Subcutaneous adipose tissue (tissue), 4 donors: ENCODE data around the gene DEFB121. TPM values are rescaled to one million over a fixed set of nuclear protein-coding genes. Genes with fewer than 3 reads are reported as not detected.

Experiments used
- CTCF ChIP-seq: fragments of 450-650 bp; IDR thresholded peaks from one replicate; pipeline ENCODE4 v1.5.1; 2016; ENCODE audit warnings: low read depth, mild to moderate bottlenecking, control low read depth, antibody characterized with exemption, moderate library complexity
- small RNA-seq: library from RNA; depleted of rRNA; stranded (forward); fragments of <200 nt; gene quantifications from one replicate; pipeline ENCODE3, GENCODE V24; 2016
- total RNA-seq, 4 donors: library from RNA; depleted of rRNA; stranded (reverse); fragments of >200 nt; gene quantifications; one replicate each; pipeline ENCODE4 v1.1.0, GENCODE V29; 2016

The DEFB121 gene
- total RNA-seq, 4 donors from 2014 or later, result not detected

- TF ChIP-seq CTCF, result no peak
These were observed 13.2 kb downstream of the DEFB121 start for GRCh38 chr20:31392836-31393235.

GRCh38 chr20:31390490-31390889 lies 15.5 kb downstream of the DEFB121 start, which contains the start of gene DEFB119:
DEFB119 (minus strand) TSS chr20:31390590; CDS start chr20:31390483, 107 bp downstream.
- TF ChIP-seq CTCF, result no peak

GRCh38 chr20:31374346-31374745 lies 31.7 kb downstream of the DEFB121 start:
- no peak for TF ChIP-seq CTCF

- no peak for TF ChIP-seq CTCF
These were observed 37.7 kb downstream of the DEFB121 start, which contains the start of gene DEFB118 for GRCh38 chr20:31368301-31368700. DEFB118 (plus strand) TSS chr20:31368601; CDS start chr20:31368651, 50 bp downstream.

- TF ChIP-seq CTCF, result no peak
These were observed 42.7 kb downstream of the DEFB121 start for GRCh38 chr20:31363295-31363694.

GRCh38 chr20:31355981-31356380 lies 50.0 kb downstream of the DEFB121 start:
- no peak for TF ChIP-seq CTCF

Small RNAs within 50 kb of the gene (small RNA-seq; reads per million reads assigned to genes)
- gene DEFB117 (not detected), gene RF00561 (not detected), gene RNA5SP480 (not detected)

Other genes starting within 250 kb of the DEFB121 start
- not detected for gene DEFB115, start 148.6 kb downstream of the DEFB121 start, total RNA-seq
- gene DEFB116, start 97.6 kb downstream of the DEFB121 start, total RNA-seq, result not detected
- gene DEFB118, start 37.6 kb downstream of the DEFB121 start, total RNA-seq, result not detected
- not detected for gene DEFB119, start 15.6 kb downstream of the DEFB121 start, total RNA-seq
- gene DEFB123, start 34.4 kb upstream of the DEFB121 start, total RNA-seq, result not detected
- gene DEFB124, start 68.9 kb upstream of the DEFB121 start, total RNA-seq, result not detected
- 1 to 10 TPM; 1.4 to 5.3 (median 2.7) TPM for gene REM1, start 69.1 kb upstream of the DEFB121 start, total RNA-seq
- gene HM13, start 108.2 kb upstream of the DEFB121 start, total RNA-seq, result 10 to 100 TPM; 48.2 to 99.6 (median 58.1) TPM
- 100 to 1,000 TPM; 162 to 666 (median 229) TPM for gene ID1, start 199.1 kb upstream of the DEFB121 start, total RNA-seq
- gene COX4I2, start 231.7 kb upstream of the DEFB121 start, total RNA-seq, result 1 to 10 TPM in 3 of 4 donors, not detected in 1; 2.6 to 8.9 (median 5.5) TPM